ENCODE data around the gene HSD17B8. TPM values are rescaled to one million over a fixed set of nuclear protein-coding genes. Genes with fewer than 3 reads are reported as not detected.

Gene HSD17B8
- total and polyA plus RNA-seq, 2 experiments from 2014 or later = 4.3 to 8.9 TPM

- H3K27ac ChIP-seq (ENCODE audit: low read depth) = no peak overlapping the region
- no peak overlapping the region for H3K4me3 Mint-ChIP-seq
- peaks cover 10% of the 10 kb centered on the region for H3K27me3 Mint-ChIP-seq (ENCODE audit: insufficient read depth, low read depth, poor library complexity)
- ATAC-seq (no peak), DNase-seq (ENCODE audit: low spot score) (no peak)
- H3K4me2 ChIP-seq = no peak overlapping the region
- no peaks in the 10 kb centered on the region for H3K27me3 ChIP-seq (ENCODE audit: insufficient read depth)
- no peaks in the 10 kb centered on the region for H3K79me2 ChIP-seq (replicated peaks; ENCODE audit: insufficient read depth)
- H3K4me1 Mint-ChIP-seq = peaks cover 6% of the 10 kb centered on the region
- TF ChIP-seq ETS1 (IDR thresholded peaks at IDR 0.05) (no peak), ZNF331 (CRISPR knock-in tag; IDR thresholded peaks at IDR 0.05; ENCODE audit: low read depth) (no peak), POLR2AphosphoS5 (IDR thresholded peaks at IDR 0.05; ENCODE audit: low read depth) (no peak), CTCF (conservative IDR thresholded peaks at IDR 0.05; ENCODE audit: low read depth in 2 of 2) (no peak), EZH2phosphoT487 (IDR thresholded peaks at IDR 0.05; ENCODE audit: unreplicated experiment) (no peak), EZH2 (IDR thresholded peaks at IDR 0.05; ENCODE audit: low read depth, unreplicated experiment) (no peak), ZNF114 (CRISPR knock-in tag; IDR thresholded peaks at IDR 0.05) (no peak), JUNB (IDR thresholded peaks at IDR 0.05; ENCODE audit: unreplicated experiment) (no peak), ZNF462 (CRISPR knock-in tag; IDR thresholded peaks at IDR 0.05) (no peak), REST (IDR thresholded peaks at IDR 0.05; ENCODE audit: unreplicated experiment) (no peak), CREB1 (CRISPR knock-in tag; IDR thresholded peaks at IDR 0.05; ENCODE audit: low read depth) (no peak), NANOG (IDR thresholded peaks at IDR 0.05; ENCODE audit: borderline replicate concordance) (no peak), STAT1 (IDR thresholded peaks at IDR 0.05; ENCODE audit: unreplicated experiment) (no peak)
- H3K4me3 ChIP-seq = no peak overlapping the region
- H3K9me2 ChIP-seq (ENCODE audit: insufficient read depth) = no peaks in the 10 kb centered on the region
- H3K9me3 Mint-ChIP-seq = no peaks in the 10 kb centered on the region
- no peaks in the 10 kb centered on the region for H3K36me3 ChIP-seq (ENCODE audit: insufficient read depth)
- no peaks in the 10 kb centered on the region for H4K20me1 ChIP-seq (replicated peaks; ENCODE audit: insufficient read depth)
- H3F3A ChIP-seq (replicated peaks; ENCODE audit: low read depth) = no peaks in the 10 kb centered on the region
- H3K36me3 Mint-ChIP-seq (ENCODE audit: low read depth) = no peaks in the 10 kb centered on the region
- H3K27ac Mint-ChIP-seq = no peak overlapping the region
- no peaks in the 10 kb centered on the region; the same call in 1 of the 2 replicates for H3K4me1 ChIP-seq (ENCODE audit: insufficient read depth)
- H2AFZ ChIP-seq = no peak overlapping the region
Observed at GRCh38 chr6:33174784-33175183, 29.7 kb upstream of the HSD17B8 start.

Measured in GM23338 (cell line).